Measurements from ENCODE around the gene MICALL1.

- TF ChIP-seq CTCF (IDR thresholded peaks at IDR 0.05) (peak; percentile 23), EZH2phosphoT487 (IDR thresholded peaks at IDR 0.05) (no peak)
Measured at GRCh38 chr22:37905534-37906363, at the start of gene MICALL1.
